Caki2 (cell line): ENCODE data around the gene CEMP1. TPM values are rescaled to one million over a fixed set of nuclear protein-coding genes. Genes with fewer than 3 reads are reported as not detected.
"Not testable (repeated sequence)": the region's sequence is repeated elsewhere in the genome, so short reads cannot be mapped to it uniquely, and the experiment has no call there.

Source experiments
- DNase-seq: peaks from one replicate; pipeline ENCODE4 v3.0.0-alpha.2; 2015; ENCODE audit warnings: low read depth
- in situ Hi-C: cut with HindIII; loops from 2 replicates; pipeline ENCODE4 v1.10.0; 2016; ENCODE audit warnings: low sequenced_read_pairs, low pct_unique_long_range_greater_than_20kb, mixed read lengths
- total RNA-seq: library from RNA; depleted of rRNA; stranded (reverse); fragments of >200 nt; shearing (Covaris generic); gene quantifications from 2 replicates; pipeline ENCODE4 v1.2.3, GENCODE V29; 2014; ENCODE audit warnings: low replicate concordance

CEMP1 gene
- total RNA-seq, 1 experiment from 2014 or later, result not detected

GRCh38 chr16:2539845-2540458 is 8.7 kb upstream of the CEMP1 start:
- DNase-seq, in situ Hi-C loops: not testable (repeated sequence)

- in situ Hi-C loops, DNase-seq: not testable (repeated sequence)
Measured at GRCh38 chr16:2539192-2539844, 8.1 kb upstream of the CEMP1 start.

- peak; percentile 94 for DNase-seq
- in situ Hi-C loops, result no loop called here
Measured at GRCh38 chr16:2537451-2538379, 6.5 kb upstream of the CEMP1 start, which contains the start of gene PDPK1. Gene PDPK1 (plus strand): TSS chr16:2538021. CDS start chr16:2538113, 92 bp downstream.

- in situ Hi-C loops, result no loop called here
- DNase-seq, result no peak
Measured at GRCh38 chr16:2535625-2536013, 4.4 kb upstream of the CEMP1 start.

GRCh38 chr16:2534335-2534734 is 3.1 kb upstream of the CEMP1 start:
- in situ Hi-C loops, DNase-seq: not testable (repeated sequence)

GRCh38 chr16:2533912-2534311 is 2.7 kb upstream of the CEMP1 start:
- in situ Hi-C loops, result no loop called here
- no peak for DNase-seq

GRCh38 chr16:2533142-2533755 is 2.0 kb upstream of the CEMP1 start:
- in situ Hi-C loops, DNase-seq: not testable (repeated sequence)

GRCh38 chr16:2532494-2533141 is 1.4 kb upstream of the CEMP1 start:
- in situ Hi-C loops, result no loop called here
- DNase-seq, result peak; percentile 71

GRCh38 chr16:2531696-2532493 is 687 bp upstream of the CEMP1 start:
- in situ Hi-C loops, result no loop called here
- DNase-seq, result peak; percentile 98

GRCh38 chr16:2530629-2531318 is 434 bp downstream of the CEMP1 start:
- in situ Hi-C loops, result no loop called here
- no peak for DNase-seq

GRCh38 chr16:2529961-2530628 is 1.1 kb downstream of the CEMP1 start:
- DNase-seq, result no peak
- in situ Hi-C loops, result no loop called here

GRCh38 chr16:2529061-2529931 is 1.9 kb downstream of the CEMP1 start:
- in situ Hi-C loops, result no loop called here
- DNase-seq, result no peak

GRCh38 chr16:2528161-2529060 is 2.8 kb downstream of the CEMP1 start:
- in situ Hi-C loops, result no loop called here

GRCh38 chr16:2527784-2528100 is 3.5 kb downstream of the CEMP1 start:
- in situ Hi-C loops, result no loop called here
- DNase-seq, result no peak

More at GRCh38 chr16:2528161-2529060, 2.8 kb downstream of the CEMP1 start:
- DNase-seq, result no peak
